ENCODE measurements around the gene SPESP1.

Gene SPESP1

GRCh38 chr15:68930268-68931022 is at the start of gene SPESP1:
Gene SPESP1, plus strand, starts transcription at chr15:68930525. Its CDS starts 129 bp downstream, at chr15:68930654.
- H3K4me3 ChIP-seq (ENCODE audit: low read depth, low read length), result no peak within 1 kb of the TSS
- DNase-seq (ENCODE audit: low read depth), result no peak
- TF ChIP-seq, protein P1, sequence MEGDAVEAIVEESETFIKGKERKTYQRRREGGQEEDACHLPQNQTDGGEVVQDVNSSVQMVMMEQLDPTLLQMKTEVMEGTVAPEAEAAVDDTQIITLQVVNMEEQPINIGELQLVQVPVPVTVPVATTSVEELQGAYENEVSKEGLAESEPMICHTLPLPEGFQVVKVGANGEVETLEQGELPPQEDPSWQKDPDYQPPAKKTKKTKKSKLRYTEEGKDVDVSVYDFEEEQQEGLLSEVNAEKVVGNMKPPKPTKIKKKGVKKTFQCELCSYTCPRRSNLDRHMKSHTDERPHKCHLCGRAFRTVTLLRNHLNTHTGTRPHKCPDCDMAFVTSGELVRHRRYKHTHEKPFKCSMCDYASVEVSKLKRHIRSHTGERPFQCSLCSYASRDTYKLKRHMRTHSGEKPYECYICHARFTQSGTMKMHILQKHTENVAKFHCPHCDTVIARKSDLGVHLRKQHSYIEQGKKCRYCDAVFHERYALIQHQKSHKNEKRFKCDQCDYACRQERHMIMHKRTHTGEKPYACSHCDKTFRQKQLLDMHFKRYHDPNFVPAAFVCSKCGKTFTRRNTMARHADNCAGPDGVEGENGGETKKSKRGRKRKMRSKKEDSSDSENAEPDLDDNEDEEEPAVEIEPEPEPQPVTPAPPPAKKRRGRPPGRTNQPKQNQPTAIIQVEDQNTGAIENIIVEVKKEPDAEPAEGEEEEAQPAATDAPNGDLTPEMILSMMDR (IDR thresholded peaks at IDR 0.05; ENCODE audit: control insufficient read depth, extremely low read depth, insufficient read depth), result no peak

DNA sequence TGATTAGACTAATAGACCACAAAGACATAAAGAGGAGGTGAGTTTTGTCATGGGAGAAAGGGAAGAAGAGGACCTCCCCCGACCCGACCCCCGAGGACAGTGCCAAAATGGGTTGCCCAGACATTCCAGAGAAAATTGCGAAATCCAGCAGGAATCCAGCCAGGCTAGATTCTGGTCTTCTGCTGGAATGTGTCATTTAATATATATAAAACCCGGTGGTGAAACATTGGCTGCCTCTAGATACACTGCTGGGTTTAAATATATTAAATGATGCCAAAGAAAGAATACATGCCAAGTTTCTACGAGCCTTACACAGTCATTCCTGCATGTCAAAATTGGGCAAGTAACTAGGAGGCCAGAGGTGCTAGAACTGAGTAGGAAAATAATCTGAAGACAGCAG is 45.3 kb upstream of the SPESP1 start:
- DNase-seq (ENCODE audit: low read depth), result peak; percentile 63
- TF ChIP-seq, protein P1 (IDR thresholded peaks at IDR 0.05; ENCODE audit: control insufficient read depth, extremely low read depth, insufficient read depth), result no peak
- no peak overlapping the region for H3K4me3 ChIP-seq (ENCODE audit: low read depth, low read length)

- H3K4me3 ChIP-seq (ENCODE audit: low read depth, low read length), result no peak overlapping the region
- TF ChIP-seq, protein P1 (IDR thresholded peaks at IDR 0.05; ENCODE audit: control insufficient read depth, extremely low read depth, insufficient read depth), result no peak
- no peak for DNase-seq (ENCODE audit: low read depth)
These were observed 43.2 kb upstream of the SPESP1 start for GRCh38 chr15:68887120-68887519.

- TF ChIP-seq, protein P1 (IDR thresholded peaks at IDR 0.05; ENCODE audit: control insufficient read depth, extremely low read depth, insufficient read depth), result no peak
- DNase-seq (ENCODE audit: low read depth), result no peak
These were observed 42.5 kb upstream of the SPESP1 start for GRCh38 chr15:68887819-68888218.

GRCh38 chr15:68888419-68888818 is 41.9 kb upstream of the SPESP1 start:
- no peak overlapping the region for H3K4me3 ChIP-seq (ENCODE audit: low read depth, low read length)
- DNase-seq (ENCODE audit: low read depth), result no peak

More at GRCh38 chr15:68887819-68888218, 42.5 kb upstream of the SPESP1 start:
- no peak overlapping the region for H3K4me3 ChIP-seq (ENCODE audit: low read depth, low read length)

DNA sequence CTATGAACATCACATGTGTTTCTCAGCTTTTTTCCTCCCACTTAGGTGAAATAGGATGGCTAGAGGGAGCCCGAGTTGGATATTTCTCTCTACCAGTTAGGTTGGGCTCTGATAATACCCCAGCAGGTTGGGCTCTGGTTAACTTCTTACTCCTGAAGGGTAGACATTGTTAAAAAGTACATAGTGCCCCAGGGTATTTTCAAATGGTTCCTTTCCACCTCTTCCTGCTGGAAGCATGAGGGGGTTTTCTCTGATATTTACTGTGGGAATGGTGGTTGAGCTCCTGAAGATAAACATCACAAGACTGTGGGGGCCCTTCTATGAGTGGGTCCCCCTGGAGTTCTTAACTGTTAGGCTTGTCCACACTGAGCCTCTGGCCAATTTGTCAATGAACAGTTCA is 36.1 kb upstream of the SPESP1 start:
- TF ChIP-seq, protein P1 (IDR thresholded peaks at IDR 0.05; ENCODE audit: control insufficient read depth, extremely low read depth, insufficient read depth), result no peak
- no peak for DNase-seq (ENCODE audit: low read depth)
- no peak overlapping the region for H3K4me3 ChIP-seq (ENCODE audit: low read depth, low read length)

More at GRCh38 chr15:68888419-68888818, 41.9 kb upstream of the SPESP1 start:
- TF ChIP-seq, protein P1 (IDR thresholded peaks at IDR 0.05; ENCODE audit: control insufficient read depth, extremely low read depth, insufficient read depth), result no peak

DNA sequence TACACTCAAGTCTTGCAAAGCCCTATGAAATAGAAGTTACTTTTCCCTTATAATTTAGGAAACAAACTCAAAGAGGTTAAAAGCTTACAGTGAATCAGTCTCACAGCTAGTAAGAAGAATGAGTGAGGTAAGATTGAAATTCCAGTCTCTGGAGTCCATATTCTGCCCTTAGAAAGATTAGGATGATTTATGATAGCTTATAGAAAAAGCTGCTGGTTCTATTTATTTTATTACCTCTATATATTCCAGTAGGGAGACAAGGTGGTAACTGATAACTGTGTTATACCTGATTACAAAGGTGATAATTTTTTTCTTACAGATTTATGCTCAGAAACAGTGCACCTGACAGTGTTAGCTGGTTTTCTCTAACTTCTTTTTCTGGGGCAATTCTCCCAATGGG is 34.1 kb upstream of the SPESP1 start:
- no peak overlapping the region for H3K4me3 ChIP-seq (ENCODE audit: low read depth, low read length)
- TF ChIP-seq, protein P1 (IDR thresholded peaks at IDR 0.05; ENCODE audit: control insufficient read depth, extremely low read depth, insufficient read depth), result no peak
- DNase-seq (ENCODE audit: low read depth), result no peak
